AG04450 (cell line): ENCODE data around the gene AEBP1. TPM values are rescaled to one million over a fixed set of nuclear protein-coding genes. Genes with fewer than 3 reads are reported as not detected.

Experiments
- CTCF ChIA-PET: fragments of 300-600, 350-600 bp; formaldehyde crosslinking; extraction: SDS; loops from one replicate; lab custom pipeline; 2022; ENCODE audit warnings: antibody characterized with exemption, inconsistent platforms; lab: Charles Lee
- POLR2A ChIA-PET: fragments of 350-600 bp; formaldehyde crosslinking; extraction: SDS; loops from one replicate; lab custom pipeline; 2021; ENCODE audit warnings: antibody characterized with exemption, inconsistent platforms; lab: Yijun Ruan, JAX
- DNase-seq: peaks from one replicate; pipeline ENCODE4 v3.0.0-alpha.2; 2011; ENCODE audit warnings: low read depth, low spot score
- H3K27ac ChIP-seq: one replicate; pipeline ENCODE4 v1.5.1; 2012; ENCODE audit warnings: low read depth, low read length, control low read depth
- H3K27me3 ChIP-seq: one replicate; pipeline ENCODE4 v1.6.0; 2012; ENCODE audit warnings: low read length; ENCODE audit not compliant: control insufficient read depth, insufficient read depth
- H3K4me3 ChIP-seq: 2 replicates; pipeline ENCODE4 v1.5.1; 2011; ENCODE audit warnings: mild to moderate bottlenecking, low read depth, low read length, control low read depth
- H3K9me3 ChIP-seq: 2 replicates; pipeline ENCODE4 v1.5.1; 2012; ENCODE audit warnings: low read length; ENCODE audit not compliant: control insufficient read depth, insufficient read depth
- CTCF ChIP-seq: IDR thresholded peaks from 2 replicates; pipeline ENCODE4 v1.5.1; 2011; ENCODE audit warnings: low read depth, low read length, control low read depth, inconsistent platforms
- polyA plus RNA-seq: library from polyadenylated mRNA; depleted of rRNA; stranded (reverse); fragments of >200 nt; gene quantifications from 2 replicates; pipeline ENCODE4 v1.2.3, GENCODE V29; 2011

AEBP1 gene
- polyA plus RNA-seq, 1 experiment, result 18.5 TPM

GRCh38 chr7:44116087-44116788 is 12.1 kb downstream of the AEBP1 start:
- Histone ChIP-seq H3K27ac (no peak overlapping the region), H3K9me3 (peaks cover 4% of the 10 kb centered on the region; the same call in 1 of the 2 replicates), H3K4me3 (no peak overlapping the region), H3K27me3 (no peaks in the 10 kb centered on the region)
- POLR2A ChIA-PET, result interaction anchor here (1.1 kb wide), 1 partner anchor 31 kb away, joined by 4 read pairs; no protein-coding TSS in a partner anchor
- DNase-seq, result no peak
- no peak for TF ChIP-seq CTCF
- CTCF ChIA-PET, result no interaction called here

- no peaks in the 10 kb centered on the region for H3K27me3 ChIP-seq
- no peak for DNase-seq
- peaks cover under 1% of the 10 kb centered on the region; the same call in 1 of the 2 replicates for H3K9me3 ChIP-seq
- ChIA-PET POLR2A (no interaction called here), CTCF (no interaction called here)
- H3K4me3 ChIP-seq, result no peak overlapping the region
- no peak overlapping the region for H3K27ac ChIP-seq
- TF ChIP-seq CTCF, result no peak
Observed at GRCh38 chr7:44116789-44117666, 12.9 kb downstream of the AEBP1 start.

- Histone ChIP-seq H3K4me3 (no peak overlapping the region), H3K27me3 (no peaks in the 10 kb centered on the region), H3K27ac (no peak overlapping the region), H3K9me3 (no peaks in the 10 kb centered on the region; the same call in 1 of the 2 replicates)
- ChIA-PET POLR2A (no interaction called here), CTCF (no interaction called here)
- no peak for DNase-seq
- TF ChIP-seq CTCF, result no peak
Observed at GRCh38 chr7:44117801-44118429, 13.8 kb downstream of the AEBP1 start.

- H3K9me3 ChIP-seq, result no peaks in the 10 kb centered on the region
- DNase-seq, result no peak
- TF ChIP-seq CTCF, result no peak
- no peaks in the 10 kb centered on the region for H3K27me3 ChIP-seq
- H3K4me3 ChIP-seq, result no peak overlapping the region
- CTCF ChIA-PET, result interaction anchor here (0.9 kb wide), 1 partner anchor 11 kb away, joined by 3 read pairs; no protein-coding TSS in a partner anchor
- H3K27ac ChIP-seq, result no peak overlapping the region
- POLR2A ChIA-PET, result no interaction called here
Observed at GRCh38 chr7:44119829-44120380, 15.8 kb downstream of the AEBP1 start.
